PC-9 (cell line): ENCODE data around the gene ERG. TPM values are rescaled to one million over a fixed set of nuclear protein-coding genes. Genes with fewer than 3 reads are reported as not detected.

Experiments used
- BruUV-seq: library from RNA; stranded (reverse); fragments of 400-500 nt; replicated peaks from 2 replicates; lab custom pipeline; 2021; lab: Mats Ljungman, UMichigan
- CTCF ChIA-PET: fragments of 300-600 bp; sonication (Branson Sonifier 250); formaldehyde crosslinking; loops from one replicate; lab custom pipeline; 2022; ENCODE audit warnings: antibody characterized with exemption; lab: Charles Lee
- POLR2A ChIA-PET: fragments of 300-600 bp; sonication (Branson Sonifier 250); formaldehyde crosslinking; loops from one replicate; lab custom pipeline; 2022; ENCODE audit warnings: antibody characterized with exemption; ENCODE audit not compliant: unreplicated experiment; lab: Charles Lee
- DNase-seq, 2 experiments: peaks; one replicate each; pipeline versions ENCODE4 v3.0.0 to v3.0.0-alpha.2; 2015 to 2022; ENCODE audit warnings: mixed read lengths in 1 of 2
- H2AFZ ChIP-seq: fragments of 200-600 bp; sonication (generic); 2 replicates; pipeline ENCODE4 v1.8.1; 2017; ENCODE audit warnings: antibody characterized with exemption
- H3F3A ChIP-seq: fragments of 200-600 bp; sonication (generic); 2 replicates; pipeline ENCODE4 v1.8.1; 2017; ENCODE audit warnings: antibody characterized with exemption, mild to moderate bottlenecking, low read depth; ENCODE audit not compliant: insufficient read depth
- H3K27ac ChIP-seq: fragments of 200-600 bp; sonication (generic); 2 replicates; pipeline ENCODE4 v1.6.1; 2016; ENCODE audit warnings: mixed run types
- H3K27me3 ChIP-seq: fragments of 200-600 bp; sonication (generic); 2 replicates; pipeline ENCODE4 v1.6.1; 2016; ENCODE audit warnings: low read depth, mixed run types; ENCODE audit not compliant: insufficient read depth
- H3K36me3 ChIP-seq: fragments of 200-600 bp; sonication (generic); 2 replicates; pipeline ENCODE4 v1.6.1; 2016; ENCODE audit warnings: low read depth, mixed run types
- H3K4me1 ChIP-seq: fragments of 200-600 bp; sonication (generic); replicated peaks from 2 replicates; pipeline ENCODE4 v1.6.1; 2016; ENCODE audit warnings: mixed run types; ENCODE audit not compliant: insufficient read depth
- H3K4me2 ChIP-seq: fragments of 200-600 bp; sonication (generic); 2 replicates; pipeline ENCODE4 v1.6.1; 2017; ENCODE audit warnings: mixed run types
- H3K4me3 ChIP-seq: fragments of 200-600 bp; sonication (generic); 2 replicates; pipeline ENCODE4 v1.6.1; 2016; ENCODE audit warnings: mixed run types
- H3K79me2 ChIP-seq: fragments of 200-600 bp; sonication (generic); 2 replicates; pipeline ENCODE4 v1.6.1; 2017; ENCODE audit warnings: low read depth, mixed run types
- H3K9me2 ChIP-seq: fragments of 200-600 bp; sonication (generic); 2 replicates; pipeline ENCODE4 v1.8.1; 2017; ENCODE audit warnings: mild to moderate bottlenecking; ENCODE audit not compliant: insufficient read depth
- H3K9me3 ChIP-seq: fragments of 200-600 bp; sonication (generic); 2 replicates; pipeline ENCODE4 v1.8.1; 2016; ENCODE audit warnings: low read depth; ENCODE audit not compliant: insufficient read depth
- H4K20me1 ChIP-seq: fragments of 200-600 bp; sonication (generic); 2 replicates; pipeline ENCODE4 v1.8.1; 2017; ENCODE audit not compliant: insufficient read depth
- CTCF ChIP-seq: fragments of 200-600 bp; sonication (generic); conservative IDR thresholded peaks from 2 replicates; pipeline ENCODE4 v1.6.1; 2017; ENCODE audit warnings: mixed run types, antibody characterized with exemption, mild to moderate bottlenecking, moderate library complexity
- EZH2 ChIP-seq: fragments of 200-600 bp; sonication (generic); IDR thresholded peaks from 2 replicates; pipeline ENCODE4 v1.8.0; 2017; ENCODE audit warnings: antibody characterized with exemption, low read depth
- intact Hi-C: fragments of 100-400 bp; cut with micrococcal nuclease; formaldehyde crosslinking; loops from one replicate; pipeline ENCODE4 v1.10.0; 2022; ENCODE audit not compliant: unreplicated experiment
- total RNA-seq: library from RNA; stranded (reverse); gene quantifications from 2 replicates; pipeline ENCODE4 v1.2.3, GENCODE V29; 2021

The ERG gene
- total RNA-seq, 1 experiment from 2014 or later: not detected

- Histone ChIP-seq H3K4me3 (no peak overlapping the region), H3F3A (no peaks in the 10 kb centered on the region), H3K27ac (no peak overlapping the region), H3K36me3 (no peaks in the 10 kb centered on the region), H3K4me1 (no peaks in the 10 kb centered on the region), H3K9me3 (no peaks in the 10 kb centered on the region), H3K79me2 (no peaks in the 10 kb centered on the region), H3K4me2 (no peak overlapping the region), H4K20me1 (0 out of 2 replicates have a peak, but pooled peaks cover 3% of the 10 kb centered on the region), H2AFZ (no peak overlapping the region), H3K9me2 (no peaks in the 10 kb centered on the region), H3K27me3 (no peaks in the 10 kb centered on the region)
- BruUV-seq: no TSS peak
- ChIA-PET CTCF (no interaction called here), POLR2A (no interaction called here)
- intact Hi-C loops: loop anchor here (10.0 kb wide), 1 partner anchor 204 kb away; no protein-coding TSS in a partner anchor
- TF ChIP-seq EZH2 (no peak), CTCF (no peak)
- no peak for DNase-seq
Observed at GRCh38 chr21:38511198-38511597, 12.9 kb upstream of the ERG start.

GRCh38 chr21:38507374-38507942 is 9.2 kb upstream of the ERG start:
- H3F3A ChIP-seq: no peaks in the 10 kb centered on the region
- no peak overlapping the region for H3K4me3 ChIP-seq
- H3K9me3 ChIP-seq: no peaks in the 10 kb centered on the region
- CTCF ChIA-PET: no interaction called here
- no peak overlapping the region for H3K4me2 ChIP-seq
- no peaks in the 10 kb centered on the region for H3K9me2 ChIP-seq
- DNase-seq: no peak
- H4K20me1 ChIP-seq: no peaks in the 10 kb centered on the region
- no peak overlapping the region for H2AFZ ChIP-seq
- H3K36me3 ChIP-seq: no peaks in the 10 kb centered on the region
- 0 out of 2 replicates have a peak, but pooled peaks cover 5% of the 10 kb centered on the region for H3K27me3 ChIP-seq
- intact Hi-C loops: loop anchor here (10.0 kb wide), 1 partner anchor 667 kb away; no protein-coding TSS in a partner anchor
- no peak overlapping the region for H3K27ac ChIP-seq
- POLR2A ChIA-PET: no interaction called here
- BruUV-seq: no TSS peak
- TF ChIP-seq EZH2: no peak
- TF ChIP-seq CTCF: no peak
- no peaks in the 10 kb centered on the region for H3K4me1 ChIP-seq
- H3K79me2 ChIP-seq: no peaks in the 10 kb centered on the region

GRCh38 chr21:38506661-38507281 is 8.5 kb upstream of the ERG start:
- Histone ChIP-seq H3K9me3 (no peaks in the 10 kb centered on the region), H4K20me1 (no peaks in the 10 kb centered on the region), H2AFZ (no peak overlapping the region), H3F3A (no peaks in the 10 kb centered on the region), H3K4me2 (no peak overlapping the region), H3K36me3 (no peaks in the 10 kb centered on the region), H3K27ac (no peak overlapping the region), H3K9me2 (no peaks in the 10 kb centered on the region), H3K79me2 (no peaks in the 10 kb centered on the region), H3K4me3 (no peak overlapping the region), H3K4me1 (no peaks in the 10 kb centered on the region), H3K27me3 (peaks cover 10% of the 10 kb centered on the region; the same call in 1 of the 2 replicates)
- intact Hi-C loops: loop anchor here (10.0 kb wide), 1 partner anchor 668 kb away; no protein-coding TSS in a partner anchor
- no peak for DNase-seq
- ChIA-PET CTCF (no interaction called here), POLR2A (no interaction called here)
- no TSS peak for BruUV-seq
- TF ChIP-seq EZH2 (no peak), CTCF (no peak)
